ENCODE results near the gene JAK1. TPM values are rescaled to one million over a fixed set of nuclear protein-coding genes. Genes with fewer than 3 reads are reported as not detected.

JAK1 gene
- total and polyA plus RNA-seq, 4 donors: 81.4 to 109 (median 103) TPM

- no peaks in the 10 kb centered on the region for H3K9me3 ChIP-seq (ENCODE audit: control insufficient read depth, insufficient read depth, low read length)
- no peaks in the 10 kb centered on the region for H3K27me3 ChIP-seq (ENCODE audit: control insufficient read depth, insufficient read depth, low read length)
- no peaks in the 10 kb centered on the region for H3K4me1 ChIP-seq (ENCODE audit: control insufficient read depth, insufficient read depth, low read length)
- H3K27ac ChIP-seq (ENCODE audit: low read depth, low read length): no peak overlapping the region
- no peaks in the 10 kb centered on the region for H3K36me3 ChIP-seq (ENCODE audit: control insufficient read depth, insufficient read depth, low read length)
- DNase-seq (ENCODE audit: low read depth in 4 of 6, low spot score in 6 of 6): no peak
- no peak overlapping the region for H3K4me3 ChIP-seq (ENCODE audit: low read depth, low read length)
These were observed 167.5 kb downstream of the JAK1 start for GRCh38 chr1:64798872-64799271.

- Histone ChIP-seq H3K27me3 (ENCODE audit: control insufficient read depth, insufficient read depth, low read length) (no peaks in the 10 kb centered on the region), H3K9me3 (ENCODE audit: control insufficient read depth, insufficient read depth, low read length) (no peaks in the 10 kb centered on the region), H3K27ac (ENCODE audit: low read depth, low read length) (no peak overlapping the region), H3K4me1 (ENCODE audit: control insufficient read depth, insufficient read depth, low read length) (no peaks in the 10 kb centered on the region), H3K36me3 (ENCODE audit: control insufficient read depth, insufficient read depth, low read length) (no peaks in the 10 kb centered on the region), H3K4me3 (ENCODE audit: low read depth, low read length) (no peak overlapping the region)
- DNase-seq (ENCODE audit: low read depth in 4 of 6, low spot score in 6 of 6): no peak
- WGBS (ENCODE audit: insufficient coverage): no CpG with 5 or more reads among the region's 2 CpGs
These were observed 175.4 kb downstream of the JAK1 start for GRCh38 chr1:64790832-64791487.

Small RNAs within 50 kb of the gene (small RNA-seq; reads per million reads assigned to genes)
- not detected for gene AL606517.2 (ENCODE audit: low replicate concordance)

Other genes with a start within 250 kb of the JAK1 start
- gene RAVER2, start 221.5 kb downstream of the JAK1 start, total RNA-seq: 10 to 100 TPM; 20.3 to 27.1 TPM
- 10 to 100 TPM; 22.1 to 25.0 TPM for gene RAVER2, start 221.5 kb downstream of the JAK1 start, polyA plus RNA-seq (ENCODE audit: insufficient read length in 2 of 2)
- 10 to 100 TPM; 21.7 to 31.2 TPM for gene AK4, start 181.7 kb upstream of the JAK1 start, total RNA-seq
- 10 to 100 TPM; 19.2 to 36.2 TPM for gene AK4, start 181.7 kb upstream of the JAK1 start, polyA plus RNA-seq (ENCODE audit: insufficient read length in 2 of 2)

All from spinal cord (tissue), 10 donors.